Calu3 (cell line): ENCODE measurements around the gene VPREB1. TPM values are rescaled to one million over a fixed set of nuclear protein-coding genes. Genes with fewer than 3 reads are reported as not detected.

Experiments used
- BruUV-seq: library from RNA; stranded (reverse); fragments of 400-500 nt; replicated peaks from 2 replicates; lab custom pipeline; 2021; lab: Mats Ljungman, UMichigan
- CTCF ChIA-PET: fragments of 300-600 bp; sonication (Branson Sonifier 250); formaldehyde crosslinking; loops from one replicate; lab custom pipeline; 2022; ENCODE audit warnings: antibody characterized with exemption; lab: Charles Lee
- DNase-seq: peaks from one replicate; pipeline ENCODE4 v3.0.0; 2022
- H3K27ac Mint-ChIP-seq: one replicate; pipeline ENCODE4 v1.8.0; 2022; ENCODE audit warnings: mixed read lengths; ENCODE audit not compliant: unreplicated experiment
- H3K27me3 Mint-ChIP-seq: one replicate; pipeline ENCODE4 v1.8.0; 2022; ENCODE audit warnings: mixed read lengths; ENCODE audit not compliant: unreplicated experiment
- H3K36me3 Mint-ChIP-seq: one replicate; pipeline ENCODE4 v1.8.0; 2022; ENCODE audit warnings: mild to moderate bottlenecking, moderate library complexity, mixed read lengths; ENCODE audit not compliant: insufficient read depth, unreplicated experiment
- H3K4me1 Mint-ChIP-seq: one replicate; pipeline ENCODE4 v1.8.0; 2022; ENCODE audit warnings: mild to moderate bottlenecking, low read depth, mixed read lengths; ENCODE audit not compliant: unreplicated experiment
- H3K4me3 Mint-ChIP-seq: one replicate; pipeline ENCODE4 v1.8.0; 2022; ENCODE audit warnings: mild to moderate bottlenecking, low read depth, moderate library complexity, mixed read lengths; ENCODE audit not compliant: unreplicated experiment
- H3K9me3 Mint-ChIP-seq: one replicate; pipeline ENCODE4 v1.8.0; 2022; ENCODE audit warnings: low read depth, mixed read lengths; ENCODE audit not compliant: unreplicated experiment
- CTCF ChIP-seq: fragments of 200-600 bp; IDR thresholded peaks from one replicate; pipeline ENCODE4 v1.8.0; 2022; ENCODE audit warnings: antibody characterized with exemption; ENCODE audit not compliant: unreplicated experiment
- intact Hi-C: fragments of 100-400 bp; cut with micrococcal nuclease; formaldehyde crosslinking; loops from one replicate; pipeline ENCODE4 v1.10.0; 2022; ENCODE audit not compliant: unreplicated experiment
- total RNA-seq: library from RNA; stranded (reverse); gene quantifications from 2 replicates; pipeline ENCODE4 v1.2.3, GENCODE V29; 2022

VPREB1 gene
- total RNA-seq, 1 experiment from 2014 or later: not detected

DNA sequence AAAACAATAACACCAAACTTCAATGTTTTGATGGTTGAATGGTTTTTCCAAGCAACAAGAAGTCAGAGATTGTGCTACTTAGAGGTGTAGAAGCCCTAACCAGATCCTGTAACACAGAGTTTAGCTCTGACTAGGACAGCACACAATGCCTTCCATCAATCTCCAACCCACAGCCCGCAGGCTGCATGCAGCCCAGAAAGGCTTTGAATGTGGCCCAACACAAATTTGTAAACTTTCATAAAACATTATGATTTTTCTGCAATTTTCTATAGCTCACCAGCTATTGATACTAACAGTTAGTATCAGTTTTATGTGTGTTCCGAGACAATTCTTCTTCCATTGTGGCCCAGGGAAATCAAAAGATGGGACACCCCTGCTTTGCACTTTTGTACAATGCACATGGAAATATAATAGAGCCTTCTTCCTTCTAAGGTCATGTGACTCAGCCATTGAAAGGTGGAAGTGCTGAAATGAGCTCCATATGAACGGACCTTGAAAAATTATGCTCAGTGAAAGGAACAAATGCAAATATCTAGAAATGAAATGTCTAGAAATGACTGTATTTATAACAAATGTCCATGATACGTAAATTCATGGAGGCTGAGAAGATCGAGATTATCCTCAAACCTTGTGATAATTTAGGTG, 47.6 kb upstream of the VPREB1 start:
- TF ChIP-seq CTCF: no peak
- Mint-ChIP-seq H3K36me3 (no peaks in the 10 kb centered on the region), H3K4me3 (no peak overlapping the region), H3K27ac (no peak overlapping the region), H3K27me3 (peaks cover 87% of the 10 kb centered on the region), H3K9me3 (no peaks in the 10 kb centered on the region), H3K4me1 (no peaks in the 10 kb centered on the region)
- CTCF ChIA-PET: interaction anchor here (0.7 to 1.2 kb wide), 2 partner anchors 9 to 234 kb away, joined by 3 to 4 read pairs; no protein-coding TSS in a partner anchor
- intact Hi-C loops: loop anchor here (5.0 kb wide), 1 partner anchor 40 kb away; no protein-coding TSS in a partner anchor
- no peak for DNase-seq
- no TSS peak for BruUV-seq

DNA sequence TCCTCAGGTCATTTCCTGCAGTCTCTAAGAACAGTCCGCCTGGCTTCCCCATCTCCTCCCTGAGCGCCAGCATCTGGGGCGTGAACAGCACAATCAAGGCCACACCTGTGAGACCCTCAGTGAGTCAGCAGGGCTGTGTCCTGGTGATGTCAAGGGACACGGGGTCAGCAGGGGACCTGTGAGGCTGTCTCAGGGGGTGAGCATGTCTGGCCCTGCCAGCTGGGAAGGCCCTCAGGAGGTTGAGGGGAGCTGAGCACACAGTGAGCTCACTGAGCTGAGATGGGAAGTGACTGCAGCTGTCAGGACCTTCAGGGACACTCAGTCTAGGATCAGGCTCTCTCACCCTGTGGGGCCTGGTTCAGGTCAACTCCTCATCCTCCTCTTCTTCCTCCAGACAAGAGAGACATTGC, 46.6 kb upstream of the VPREB1 start:
- intact Hi-C loops: loop anchor here (5.0 kb wide), 1 partner anchor 41 kb away; no protein-coding TSS in a partner anchor
- Mint-ChIP-seq H3K36me3 (no peaks in the 10 kb centered on the region), H3K4me1 (no peaks in the 10 kb centered on the region), H3K4me3 (no peak overlapping the region), H3K27me3 (peaks cover 93% of the 10 kb centered on the region), H3K9me3 (no peaks in the 10 kb centered on the region), H3K27ac (no peak overlapping the region)
- CTCF ChIA-PET: no interaction called here
- no TSS peak for BruUV-seq
- DNase-seq: no peak
- TF ChIP-seq CTCF: no peak

DNA sequence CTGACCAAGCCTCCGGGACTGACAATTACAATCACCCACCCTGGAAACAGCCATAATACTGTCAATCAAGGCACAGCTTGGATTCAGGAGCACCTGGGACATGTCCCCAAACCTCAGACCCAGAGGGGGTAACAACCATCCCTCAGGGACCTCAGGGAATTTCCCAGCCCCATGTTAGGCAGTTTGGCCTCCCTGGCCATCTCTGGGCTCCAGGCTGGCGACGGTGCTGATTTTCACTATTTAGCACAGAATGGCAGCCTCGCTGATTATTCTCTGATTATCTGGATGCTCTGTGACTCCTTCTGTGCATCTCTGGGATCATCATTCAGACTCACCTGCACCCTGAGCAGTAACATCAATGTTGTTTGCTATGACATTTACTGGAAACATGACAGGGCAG, 45.8 kb upstream of the VPREB1 start:
- intact Hi-C loops: loop anchor here (5.0 kb wide), 1 partner anchor 41 kb away; no protein-coding TSS in a partner anchor
- TF ChIP-seq CTCF: no peak
- Mint-ChIP-seq H3K4me3 (no peak overlapping the region), H3K36me3 (no peaks in the 10 kb centered on the region), H3K27me3 (peaks cover 100% of the 10 kb centered on the region), H3K27ac (no peak overlapping the region), H3K4me1 (no peaks in the 10 kb centered on the region), H3K9me3 (no peaks in the 10 kb centered on the region)
- DNase-seq: no peak
- BruUV-seq: no TSS peak
- CTCF ChIA-PET: no interaction called here

GRCh38 chr22:22199634-22200033, 45.0 kb upstream of the VPREB1 start:
- intact Hi-C loops: loop anchor here (5.0 kb wide), 1 partner anchor 42 kb away; no protein-coding TSS in a partner anchor
- TF ChIP-seq CTCF: no peak
- no peak for DNase-seq
- no peak overlapping the region for H3K27ac Mint-ChIP-seq
- BruUV-seq: no TSS peak
- H3K4me1 Mint-ChIP-seq: no peaks in the 10 kb centered on the region
- CTCF ChIA-PET: no interaction called here
- H3K36me3 Mint-ChIP-seq: no peaks in the 10 kb centered on the region
- H3K4me3 Mint-ChIP-seq: no peak overlapping the region
- no peaks in the 10 kb centered on the region for H3K9me3 Mint-ChIP-seq
- peaks cover 91% of the 10 kb centered on the region for H3K27me3 Mint-ChIP-seq
